ENCODE measurements around the gene KIF5C.
"Not testable (repeated sequence)": the region's sequence is repeated elsewhere in the genome, so short reads cannot be mapped to it uniquely, and the experiment has no call there.

The KIF5C gene

GRCh38 chr2:148874868-148875341 is at the start of gene KIF5C:
Gene KIF5C (plus strand): TSS chr2:148875227. CDS start chr2:148875618, 391 bp downstream.
- peak; percentile 85 to 93 for DNase-seq

- no peak for DNase-seq
These were observed 48.2 kb upstream of the KIF5C start for GRCh38 chr2:148826791-148827190.

GRCh38 chr2:148828941-148829340 is 46.1 kb upstream of the KIF5C start:
- DNase-seq, result no peak

- DNase-seq, result no peak
These were observed 45.4 kb upstream of the KIF5C start for GRCh38 chr2:148829618-148830017.

GRCh38 chr2:148832637-148833036 is 42.4 kb upstream of the KIF5C start:
- DNase-seq, result no peak

- DNase-seq, result no peak
These were observed 33.0 kb upstream of the KIF5C start for GRCh38 chr2:148842050-148842449.

GRCh38 chr2:148848146-148848545 is 26.9 kb upstream of the KIF5C start:
- no peak for DNase-seq

GRCh38 chr2:148853458-148853857 is 21.6 kb upstream of the KIF5C start:
- DNase-seq, result no peak

GRCh38 chr2:148860037-148860436 is 15.0 kb upstream of the KIF5C start:
- DNase-seq, result no peak

- no peak for DNase-seq
These were observed 13.7 kb upstream of the KIF5C start for GRCh38 chr2:148861367-148861766.

GRCh38 chr2:148862478-148862877 is 12.5 kb upstream of the KIF5C start:
- DNase-seq, result not testable (repeated sequence)

- no peak for DNase-seq
These were observed 9.5 kb upstream of the KIF5C start for GRCh38 chr2:148865512-148865911.

GRCh38 chr2:148866091-148866490 is 8.9 kb upstream of the KIF5C start:
- DNase-seq, result no peak

- no peak for DNase-seq
These were observed 7.8 kb upstream of the KIF5C start for GRCh38 chr2:148867079-148867769.

- peak in 1 of 2 donors; percentile 15 for DNase-seq
These were observed 492 bp downstream of the KIF5C start for GRCh38 chr2:148875387-148876051.

- peak in 1 of 2 donors; percentile 16 for DNase-seq
These were observed 1.2 kb downstream of the KIF5C start for GRCh38 chr2:148876202-148876594.

GRCh38 chr2:148876595-148877402 is 1.8 kb downstream of the KIF5C start:
- peak; percentile 36 for DNase-seq

- no peak for DNase-seq
These were observed 2.3 kb downstream of the KIF5C start for GRCh38 chr2:148877403-148877740.

- no peak for DNase-seq
These were observed 5.6 kb downstream of the KIF5C start for GRCh38 chr2:148880636-148881035.

- DNase-seq, result no peak
These were observed 7.0 kb downstream of the KIF5C start for GRCh38 chr2:148882051-148882450.

GRCh38 chr2:148885209-148885608 is 10.2 kb downstream of the KIF5C start:
- DNase-seq, result no peak

GRCh38 chr2:148885988-148886387 is 11.0 kb downstream of the KIF5C start:
- no peak for DNase-seq

- no peak for DNase-seq
These were observed 12.4 kb downstream of the KIF5C start for GRCh38 chr2:148887350-148888002.
